Loucy (cell line): ENCODE measurements around the gene KLRK1.

Source experiments
- CTCF ChIP-seq: fragments of 200-600 bp; sonication (generic); conservative IDR thresholded peaks from 2 replicates; pipeline ENCODE4 v1.5.1; 2014; ENCODE audit warnings: mild to moderate bottlenecking, antibody characterized with exemption, low read length
- EZH2phosphoT487 ChIP-seq: fragments of 200-600 bp; IDR thresholded peaks from 2 replicates; pipeline ENCODE4 v1.6.1; 2018; ENCODE audit warnings: antibody characterized with exemption, mild to moderate bottlenecking, moderate library complexity, borderline replicate concordance

GRCh38 chr12:10398168-10398567 lies 8.3 kb upstream of the KLRK1 start:
- TF ChIP-seq CTCF (no peak), EZH2phosphoT487 (no peak)
